Esophagus muscularis mucosa (tissue), 4 donors: ENCODE measurements around the gene TBC1D22A. TPM values are rescaled to one million over a fixed set of nuclear protein-coding genes. Genes with fewer than 3 reads are reported as not detected.

Source experiments
- DNase-seq: peaks from one replicate; pipeline ENCODE4 v3.0.0-alpha.2; 2017; ENCODE audit errors: extremely low spot score
- H3K27ac ChIP-seq, 4 donors: fragments of 200-600 bp; sonication (generic); replicated peaks in 1 of 4; 1 replicate in 3 of 4; 2 replicates in 1 of 4; pipeline ENCODE4 v1.5.1; 2016 to 2019; ENCODE audit warnings: mild to moderate bottlenecking in 1 of 4
- H3K27me3 ChIP-seq, 4 donors: fragments of 200-600 bp; sonication (generic); one replicate each; pipeline versions ENCODE4 v1.5.1 to v1.6.0; 2016 to 2019
- H3K36me3 ChIP-seq, 4 donors: fragments of 200-600 bp; sonication (generic); one replicate each; pipeline ENCODE4 v1.5.1; 2016 to 2019
- H3K4me1 ChIP-seq, 4 donors: fragments of 200-600 bp; sonication (generic); one replicate each; pipeline ENCODE4 v1.5.1; 2016 to 2019
- H3K4me3 ChIP-seq, 4 donors: fragments of 200-600 bp; sonication (generic); 1 replicate in 2 of 4; 2 replicates in 2 of 4; pipeline ENCODE4 v1.5.1; 2016 to 2019; ENCODE audit warnings: mild to moderate bottlenecking in 4 of 4, moderate library complexity in 1 of 4
- H3K9me3 ChIP-seq, 4 donors: fragments of 200-600 bp; sonication (generic); 1 replicate in 3 of 4; 2 replicates in 1 of 4; pipeline ENCODE4 v1.5.1; 2016 to 2019
- EP300 ChIP-seq: sonication (generic); formaldehyde crosslinking; IDR thresholded peaks from one replicate; pipeline ENCODE4 v1.6.1; 2017; ENCODE audit warnings: antibody characterized with exemption
- POLR2A ChIP-seq: fragments of 450-650 bp; IDR thresholded peaks from one replicate; pipeline ENCODE4 v1.6.1; 2017; ENCODE audit warnings: antibody characterized with exemption, moderate library complexity, mild to moderate bottlenecking, low read depth
- POLR2AphosphoS5 ChIP-seq, 2 donors: sonication (generic); formaldehyde crosslinking; IDR thresholded peaks; one replicate each; pipeline ENCODE4 v1.6.1; 2017; ENCODE audit warnings: antibody characterized with exemption in 2 of 2
- WGBS: methylation state at CpG from one replicate; pipeline ENCODE4 v1.1.5; 2018; 5-methylcytosine and 5-hydroxymethylcytosine counted together
- intact Hi-C: fragments of 100-400 bp; cut with DNase I; formaldehyde crosslinking; loops from one replicate; pipeline ENCODE4 v1.15.1; 2023
- total RNA-seq, 4 donors: library from RNA; depleted of rRNA; stranded (reverse); fragments of >200 nt; gene quantifications; one replicate each; pipeline versions ENCODE4 v1.1.0 to v1.2.1, GENCODE V29; 2016
- TF ChIP-seq, protein P1 (sequence below), 3 experiments: fragments of 200-600 bp in 2 of 3; fragments of 450-650 bp in 1 of 3; sonication (generic) in 2 of 3; IDR thresholded peaks; one replicate each; pipeline ENCODE4 v1.5.1; 2017 to 2019; ENCODE audit warnings: antibody characterized with exemption in 3 of 3, mild to moderate bottlenecking in 2 of 3, moderate library complexity in 1 of 3

Gene TBC1D22A
- total RNA-seq, 4 donors from 2014 or later, result 15.2 to 20.7 (median 18.8) TPM

DNA sequence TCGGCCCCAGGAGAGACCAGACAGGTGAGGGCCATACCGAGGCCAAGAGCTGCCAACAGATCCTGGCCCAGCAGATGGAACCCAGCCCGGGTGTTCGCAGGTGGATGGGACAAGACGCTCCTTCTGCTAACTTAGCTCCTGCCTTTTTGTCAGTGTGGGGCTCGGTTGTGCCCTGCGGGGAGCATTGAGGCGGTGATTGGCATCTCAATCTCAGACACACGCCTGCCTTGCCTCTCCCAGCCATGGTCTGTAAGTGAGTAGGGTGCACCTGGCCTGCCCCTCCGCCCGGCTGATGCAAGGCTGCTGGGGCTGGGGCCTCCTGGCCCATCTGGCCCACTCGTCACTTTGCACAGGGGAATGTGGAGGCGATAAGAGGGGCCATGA, 350.1 kb downstream of the TBC1D22A start:
- no peak for DNase-seq
- Histone ChIP-seq H3K27ac (no peak overlapping the region), H3K4me1 (no peaks in the 10 kb centered on the region), H3K27me3 (no peaks in the 10 kb centered on the region), H3K9me3 (no peaks in the 10 kb centered on the region), H3K4me3 (no peak overlapping the region), H3K36me3 (peaks cover 9 to 23% (median 16%) of the 10 kb centered on the region in 4 donors)
- TF ChIP-seq EP300, result no peak
- TF ChIP-seq, protein P1, sequence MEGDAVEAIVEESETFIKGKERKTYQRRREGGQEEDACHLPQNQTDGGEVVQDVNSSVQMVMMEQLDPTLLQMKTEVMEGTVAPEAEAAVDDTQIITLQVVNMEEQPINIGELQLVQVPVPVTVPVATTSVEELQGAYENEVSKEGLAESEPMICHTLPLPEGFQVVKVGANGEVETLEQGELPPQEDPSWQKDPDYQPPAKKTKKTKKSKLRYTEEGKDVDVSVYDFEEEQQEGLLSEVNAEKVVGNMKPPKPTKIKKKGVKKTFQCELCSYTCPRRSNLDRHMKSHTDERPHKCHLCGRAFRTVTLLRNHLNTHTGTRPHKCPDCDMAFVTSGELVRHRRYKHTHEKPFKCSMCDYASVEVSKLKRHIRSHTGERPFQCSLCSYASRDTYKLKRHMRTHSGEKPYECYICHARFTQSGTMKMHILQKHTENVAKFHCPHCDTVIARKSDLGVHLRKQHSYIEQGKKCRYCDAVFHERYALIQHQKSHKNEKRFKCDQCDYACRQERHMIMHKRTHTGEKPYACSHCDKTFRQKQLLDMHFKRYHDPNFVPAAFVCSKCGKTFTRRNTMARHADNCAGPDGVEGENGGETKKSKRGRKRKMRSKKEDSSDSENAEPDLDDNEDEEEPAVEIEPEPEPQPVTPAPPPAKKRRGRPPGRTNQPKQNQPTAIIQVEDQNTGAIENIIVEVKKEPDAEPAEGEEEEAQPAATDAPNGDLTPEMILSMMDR (IDR thresholded peaks at IDR 0.05), result no peak
- no peak for TF ChIP-seq POLR2AphosphoS5 (IDR thresholded peaks at IDR 0.05)
- TF ChIP-seq POLR2A, result no peak
- intact Hi-C loops, result no loop called here
- WGBS, result 93% methylated on average over 12 of the region's 13 CpGs

DNA sequence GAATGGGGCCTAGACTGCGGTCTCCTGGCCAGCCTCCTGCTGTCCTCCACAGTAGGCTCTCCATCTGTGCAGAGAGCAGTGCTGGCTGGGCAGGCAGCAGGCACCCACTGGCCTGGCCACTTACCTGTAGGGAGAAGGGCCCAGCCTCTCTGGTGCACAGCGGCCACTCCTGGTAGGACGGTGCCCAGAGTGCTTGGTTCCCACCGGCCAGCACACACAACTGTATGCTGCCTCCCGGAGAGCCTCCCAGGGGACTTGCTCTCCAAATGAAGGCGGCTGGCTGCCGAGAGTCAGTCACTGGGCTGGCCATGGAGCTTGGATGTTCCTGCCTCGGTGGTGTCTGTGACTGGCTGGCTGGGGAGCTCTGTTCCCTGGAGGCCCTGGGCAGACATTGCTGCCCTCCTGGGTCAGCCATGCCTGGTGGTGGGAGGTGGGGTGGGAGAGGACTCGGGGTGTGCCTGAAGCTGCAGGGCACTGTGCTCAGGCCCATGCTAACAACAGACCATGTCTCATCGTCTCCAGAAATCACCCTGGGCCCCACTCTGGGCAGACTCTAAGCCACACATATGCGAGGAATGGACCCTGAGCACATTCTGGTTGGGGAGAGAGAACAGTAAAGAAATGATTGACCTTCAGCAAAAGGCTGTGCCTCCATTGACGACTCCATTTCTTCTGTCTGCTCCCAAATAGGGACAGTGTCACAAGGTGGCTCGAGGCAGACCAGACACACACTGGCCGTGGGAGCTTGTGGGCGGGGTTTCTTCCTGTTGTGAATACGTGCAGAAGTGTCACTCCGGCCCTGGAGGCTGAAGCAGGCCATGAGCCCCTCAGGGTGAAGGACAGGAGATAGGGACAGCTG, 350.8 kb downstream of the TBC1D22A start:
- Histone ChIP-seq H3K27ac (no peak overlapping the region), H3K36me3 (peaks cover 9 to 23% (median 16%) of the 10 kb centered on the region in 4 donors), H3K4me1 (no peaks in the 10 kb centered on the region), H3K27me3 (no peaks in the 10 kb centered on the region), H3K4me3 (no peak overlapping the region), H3K9me3 (no peaks in the 10 kb centered on the region)
- TF ChIP-seq POLR2AphosphoS5 (IDR thresholded peaks at IDR 0.05), result no peak
- TF ChIP-seq, protein P1 (IDR thresholded peaks at IDR 0.05), result no peak
- no peak for TF ChIP-seq POLR2A
- TF ChIP-seq EP300, result no peak
- DNase-seq, result no peak
- intact Hi-C loops, result no loop called here
- WGBS, result 95% methylated on average over 14 of the region's 17 CpGs

DNA sequence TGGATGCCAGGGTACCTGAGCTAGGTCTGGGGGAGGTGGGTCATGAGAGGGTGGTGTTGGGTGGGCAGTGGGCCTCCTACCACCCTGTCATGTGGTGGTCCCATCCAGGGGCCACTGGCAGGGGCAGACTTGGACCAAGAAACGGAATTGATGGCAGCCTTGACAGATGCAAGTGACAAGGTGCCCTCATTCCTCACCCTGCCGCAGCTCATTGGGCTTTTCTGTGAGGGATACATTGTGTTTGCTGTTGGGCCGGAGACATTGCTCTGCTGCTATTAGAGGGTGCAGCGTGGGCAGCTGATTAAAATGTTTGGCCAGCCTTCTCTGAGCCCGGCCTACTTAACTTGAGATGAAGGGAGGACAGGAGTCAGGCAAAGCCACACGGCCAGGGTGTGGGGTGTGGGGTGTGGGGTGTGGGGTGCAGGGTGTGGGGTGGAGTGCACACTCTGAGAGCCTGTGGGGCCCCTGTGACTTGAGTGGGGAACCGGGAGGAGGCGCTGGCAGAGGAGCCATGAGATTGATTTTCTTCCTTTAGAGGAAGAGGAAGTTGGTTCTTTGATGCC, 351.5 kb downstream of the TBC1D22A start:
- H3K36me3 ChIP-seq, result peaks cover 9 to 23% (median 16%) of the 10 kb centered on the region in 4 donors

DNA sequence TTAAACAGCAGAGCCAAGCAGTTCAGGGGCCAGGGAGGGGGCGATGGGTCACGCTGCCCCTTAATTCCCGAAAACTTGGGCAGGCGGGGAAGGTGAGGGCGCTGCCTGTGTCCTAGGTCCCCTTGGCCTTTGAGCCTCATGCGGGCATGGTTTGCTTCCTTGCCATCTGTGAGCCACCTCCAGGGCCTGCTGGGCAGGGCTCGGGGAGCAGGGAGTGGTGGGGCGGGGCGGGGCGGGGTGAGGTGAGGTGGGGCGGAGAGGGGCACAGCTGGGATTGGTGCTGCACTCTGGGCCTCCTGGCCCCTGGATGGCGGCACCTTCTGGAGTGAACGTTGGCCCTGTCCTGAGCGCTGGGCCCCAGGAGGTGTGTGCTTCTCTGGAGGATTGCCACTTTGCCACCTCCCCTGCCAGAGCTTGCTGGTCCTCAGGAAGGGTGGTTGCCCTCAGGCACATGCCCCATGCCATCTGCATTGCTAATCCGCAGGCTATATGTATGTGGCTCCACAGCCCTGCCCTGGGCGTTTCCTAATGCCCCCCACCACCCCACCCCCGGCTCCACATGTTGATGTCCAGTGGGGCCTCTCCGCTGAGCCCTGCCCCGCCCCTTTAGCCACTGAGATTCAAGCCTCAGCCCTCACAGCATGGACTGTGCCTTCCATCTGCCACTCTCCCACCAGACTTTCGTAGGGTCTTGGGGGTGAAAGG, 352.5 kb downstream of the TBC1D22A start:
- no peaks in the 10 kb centered on the region for H3K4me1 ChIP-seq
- 94% methylated on average over 14 of the region's 20 CpGs for WGBS
- no peaks in the 10 kb centered on the region for H3K27me3 ChIP-seq
- intact Hi-C loops, result no loop called here
- H3K27ac ChIP-seq, result no peak overlapping the region
- H3K36me3 ChIP-seq, result peaks cover 9 to 23% (median 16%) of the 10 kb centered on the region in 4 donors
- no peak overlapping the region for H3K4me3 ChIP-seq
- DNase-seq, result no peak
- TF ChIP-seq POLR2A (no peak), POLR2AphosphoS5 (IDR thresholded peaks at IDR 0.05) (no peak), EP300 (no peak)
- TF ChIP-seq, protein P1 (IDR thresholded peaks at IDR 0.05), result no peak
- H3K9me3 ChIP-seq, result no peaks in the 10 kb centered on the region

More for the DNA sequence above, 351.5 kb downstream of the TBC1D22A start:
- no peak overlapping the region for H3K27ac ChIP-seq
- no peaks in the 10 kb centered on the region for H3K27me3 ChIP-seq
- 96% methylated on average over 8 of the region's 8 CpGs for WGBS
- H3K4me1 ChIP-seq, result no peaks in the 10 kb centered on the region
- intact Hi-C loops, result no loop called here
- no peak overlapping the region for H3K4me3 ChIP-seq
- TF ChIP-seq POLR2AphosphoS5 (IDR thresholded peaks at IDR 0.05) (no peak), POLR2A (no peak), EP300 (no peak)
- TF ChIP-seq, protein P1 (IDR thresholded peaks at IDR 0.05), result no peak
- no peaks in the 10 kb centered on the region for H3K9me3 ChIP-seq
- DNase-seq, result no peak
